ENCODE results near the gene BPTF.
A peak's percentile ranks its signal among the peaks of the same experiment; 100 is the strongest.

BPTF gene

DNA sequence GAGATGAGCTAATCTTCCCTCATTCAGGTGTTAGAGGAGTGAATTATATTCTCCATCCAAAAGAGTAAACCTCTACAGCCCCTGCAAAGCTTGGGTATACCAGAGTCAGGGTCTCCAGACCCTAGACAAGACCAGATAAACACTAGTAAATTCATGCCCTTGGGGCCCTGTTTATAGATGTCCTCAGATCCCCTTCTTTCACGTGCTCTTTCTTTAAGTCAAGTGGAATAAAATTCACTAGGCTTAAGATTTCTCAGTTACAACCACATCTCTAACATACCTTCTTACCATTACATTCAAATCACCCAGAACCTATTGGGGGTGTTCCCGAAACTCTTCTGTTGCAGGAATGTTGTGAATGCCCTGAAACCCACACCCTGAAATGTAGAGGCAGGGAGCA is 173.2 kb downstream of the BPTF start:
- H3K4me3 ChIP-seq (ENCODE audit: low read depth, low read length) = no peak overlapping the region
- TF ChIP-seq, protein P1, sequence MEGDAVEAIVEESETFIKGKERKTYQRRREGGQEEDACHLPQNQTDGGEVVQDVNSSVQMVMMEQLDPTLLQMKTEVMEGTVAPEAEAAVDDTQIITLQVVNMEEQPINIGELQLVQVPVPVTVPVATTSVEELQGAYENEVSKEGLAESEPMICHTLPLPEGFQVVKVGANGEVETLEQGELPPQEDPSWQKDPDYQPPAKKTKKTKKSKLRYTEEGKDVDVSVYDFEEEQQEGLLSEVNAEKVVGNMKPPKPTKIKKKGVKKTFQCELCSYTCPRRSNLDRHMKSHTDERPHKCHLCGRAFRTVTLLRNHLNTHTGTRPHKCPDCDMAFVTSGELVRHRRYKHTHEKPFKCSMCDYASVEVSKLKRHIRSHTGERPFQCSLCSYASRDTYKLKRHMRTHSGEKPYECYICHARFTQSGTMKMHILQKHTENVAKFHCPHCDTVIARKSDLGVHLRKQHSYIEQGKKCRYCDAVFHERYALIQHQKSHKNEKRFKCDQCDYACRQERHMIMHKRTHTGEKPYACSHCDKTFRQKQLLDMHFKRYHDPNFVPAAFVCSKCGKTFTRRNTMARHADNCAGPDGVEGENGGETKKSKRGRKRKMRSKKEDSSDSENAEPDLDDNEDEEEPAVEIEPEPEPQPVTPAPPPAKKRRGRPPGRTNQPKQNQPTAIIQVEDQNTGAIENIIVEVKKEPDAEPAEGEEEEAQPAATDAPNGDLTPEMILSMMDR (IDR thresholded peaks at IDR 0.05; ENCODE audit: low read depth, low read length) = no peak
- no peaks in the 10 kb centered on the region for H3K27me3 ChIP-seq (ENCODE audit: insufficient read depth, low read depth, severe bottlenecking)

DNA sequence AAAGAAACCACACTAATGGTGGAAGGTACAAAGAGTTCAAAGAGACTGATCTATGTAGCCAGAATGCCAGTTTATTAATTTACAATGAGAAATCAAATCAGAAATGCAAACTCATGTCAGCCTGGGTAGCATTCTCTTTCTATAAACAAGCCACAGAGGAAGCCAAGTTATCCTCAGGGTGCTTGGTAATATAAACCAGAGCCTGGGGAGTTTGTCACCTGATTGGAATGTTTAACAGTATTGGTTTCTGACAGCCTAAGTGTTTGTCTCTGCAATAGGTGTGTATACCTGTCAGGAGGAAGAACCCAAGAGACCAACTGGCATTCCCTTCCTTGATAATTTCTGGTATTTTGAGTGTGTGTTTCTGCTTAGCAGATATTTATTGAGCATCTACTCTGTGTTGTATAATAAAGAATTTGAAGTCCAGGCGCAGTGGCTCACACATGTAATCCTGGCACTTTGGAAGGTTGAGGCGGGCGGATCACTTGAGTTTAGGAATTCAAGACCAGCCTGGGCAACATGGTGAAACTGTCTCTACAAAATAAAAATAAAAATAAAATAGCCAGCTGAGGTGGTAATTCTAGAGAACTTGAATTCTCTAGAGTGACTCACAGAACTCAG is 174.1 kb downstream of the BPTF start:
- peaks cover 3% of the 10 kb centered on the region for H3K9me3 ChIP-seq (ENCODE audit: severe bottlenecking)
- no peaks in the 10 kb centered on the region for H3K27me3 ChIP-seq (ENCODE audit: insufficient read depth, low read depth, severe bottlenecking)
- DNase-seq = no peak
- no peaks in the 10 kb centered on the region for H3K36me3 ChIP-seq
- H3K4me3 ChIP-seq (ENCODE audit: low read depth, low read length) = no peak overlapping the region
- TF ChIP-seq, protein P1 (IDR thresholded peaks at IDR 0.05; ENCODE audit: low read depth, low read length) = no peak
- no peak overlapping the region for H3K27ac ChIP-seq

More for the DNA sequence above, 173.2 kb downstream of the BPTF start:
- Histone ChIP-seq H3K9me3 (ENCODE audit: severe bottlenecking) (peaks cover 3% of the 10 kb centered on the region), H3K36me3 (no peaks in the 10 kb centered on the region), H3K27ac (no peak overlapping the region)
- DNase-seq = no peak

DNA sequence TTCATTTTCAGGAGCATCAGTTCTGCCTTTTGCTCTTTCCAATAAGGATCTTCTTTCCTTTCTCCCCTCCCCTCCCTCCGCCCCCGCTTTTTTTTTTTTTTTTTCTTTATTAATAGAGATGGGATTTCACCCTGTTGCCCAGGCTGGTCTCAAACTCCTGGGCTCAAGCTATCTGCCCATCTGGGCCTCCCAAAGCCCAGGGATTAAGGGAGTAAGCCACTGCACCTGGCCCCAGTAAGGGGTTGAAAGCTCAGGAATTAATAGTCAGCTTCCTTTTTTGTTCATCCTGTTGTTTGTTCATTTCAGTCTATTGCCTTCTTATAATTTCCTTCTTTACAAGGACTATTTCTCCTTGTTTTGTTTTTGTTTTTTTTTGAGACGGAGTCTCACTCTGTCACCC is 178.9 kb downstream of the BPTF start:
- H3K27me3 ChIP-seq (ENCODE audit: insufficient read depth, low read depth, severe bottlenecking) = no peaks in the 10 kb centered on the region
- no peak overlapping the region for H3K4me3 ChIP-seq (ENCODE audit: low read depth, low read length)
- peak overlapping the region; percentile 86 for H3K27ac ChIP-seq
- peaks cover 3% of the 10 kb centered on the region for H3K9me3 ChIP-seq (ENCODE audit: severe bottlenecking)
- peak; percentile 90 for DNase-seq
- H3K36me3 ChIP-seq = no peaks in the 10 kb centered on the region
- TF ChIP-seq, protein P1 (IDR thresholded peaks at IDR 0.05; ENCODE audit: low read depth, low read length) = no peak

DNA sequence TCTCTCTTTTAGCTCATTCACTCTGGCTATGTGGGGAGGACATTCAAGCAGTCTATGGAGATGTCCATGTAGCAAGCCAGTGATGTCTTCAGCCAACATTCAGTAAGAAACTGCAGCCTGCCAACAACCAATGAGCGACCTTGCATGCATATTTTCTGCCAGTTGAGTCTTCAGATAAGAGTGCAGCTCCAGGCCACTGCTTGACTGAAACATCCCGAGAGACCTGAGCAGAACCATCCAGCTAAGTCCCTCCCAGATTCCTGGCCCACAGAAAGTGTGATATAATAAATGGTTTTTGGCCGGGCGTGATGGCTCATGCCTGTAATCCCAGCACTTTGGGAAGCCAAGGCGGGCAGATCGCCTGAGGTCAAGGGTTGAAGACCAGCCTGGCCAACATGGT is 181.5 kb downstream of the BPTF start:
- TF ChIP-seq, protein P1 (IDR thresholded peaks at IDR 0.05; ENCODE audit: low read depth, low read length) = no peak
- H3K27ac ChIP-seq = no peak overlapping the region
- H3K9me3 ChIP-seq (ENCODE audit: severe bottlenecking) = peaks cover 3% of the 10 kb centered on the region
- H3K36me3 ChIP-seq = no peaks in the 10 kb centered on the region
- H3K4me3 ChIP-seq (ENCODE audit: low read depth, low read length) = no peak overlapping the region
- no peak for DNase-seq
- no peaks in the 10 kb centered on the region for H3K27me3 ChIP-seq (ENCODE audit: insufficient read depth, low read depth, severe bottlenecking)

DNA sequence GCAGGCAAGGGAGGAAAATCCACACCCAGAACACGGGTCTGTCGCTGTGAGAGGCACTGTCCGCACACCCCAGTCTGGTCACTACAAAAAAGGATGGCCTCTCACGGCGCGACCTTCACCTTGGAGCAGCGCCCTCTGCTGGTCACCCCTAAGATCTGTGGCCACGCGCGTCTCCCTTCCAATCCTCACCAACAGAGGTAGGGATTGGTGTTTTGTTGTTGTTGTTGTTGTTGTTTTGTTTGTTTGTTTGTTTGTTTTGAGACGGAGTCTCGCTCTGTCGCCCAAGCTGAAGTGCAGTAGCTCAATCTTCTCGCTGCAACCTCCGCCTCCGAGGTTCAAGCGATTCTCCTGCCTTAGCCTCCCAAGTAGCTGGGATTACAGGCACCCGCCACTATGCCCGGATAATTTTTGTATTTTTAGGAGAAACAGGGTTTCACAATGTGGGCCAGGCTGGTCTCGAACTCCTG is 185.9 kb downstream of the BPTF start:
- H3K9me3 ChIP-seq (ENCODE audit: severe bottlenecking) = no peaks in the 10 kb centered on the region
- no peaks in the 10 kb centered on the region for H3K36me3 ChIP-seq
- TF ChIP-seq, protein P1 (IDR thresholded peaks at IDR 0.05; ENCODE audit: low read depth, low read length) = peak; percentile 89
- no peak overlapping the region for H3K27ac ChIP-seq
- H3K4me3 ChIP-seq (ENCODE audit: low read depth, low read length) = no peak overlapping the region
- DNase-seq = peak; percentile 55
- no peaks in the 10 kb centered on the region for H3K27me3 ChIP-seq (ENCODE audit: insufficient read depth, low read depth, severe bottlenecking)

DNA sequence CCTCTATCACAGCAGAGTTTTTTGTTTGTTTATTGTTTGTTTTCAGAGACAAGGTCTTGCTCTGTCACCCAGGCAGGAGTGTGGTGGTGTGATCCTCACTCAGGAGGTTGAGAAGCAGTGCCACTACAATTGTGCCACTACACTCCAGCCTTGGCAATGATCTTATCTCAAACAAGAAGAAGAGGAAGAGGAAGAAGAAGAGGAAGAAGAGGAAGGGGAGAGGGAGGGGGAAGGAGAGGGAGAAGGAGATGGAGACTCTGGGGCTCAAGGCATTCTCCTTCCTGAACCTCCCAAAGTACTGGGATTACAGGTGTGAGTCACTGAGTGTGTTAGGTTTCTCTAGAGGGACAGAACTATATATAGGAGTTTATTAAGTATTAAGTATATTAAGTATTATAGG is 188.1 kb downstream of the BPTF start:
- no peaks in the 10 kb centered on the region for H3K9me3 ChIP-seq (ENCODE audit: severe bottlenecking)
- H3K4me3 ChIP-seq (ENCODE audit: low read depth, low read length) = no peak overlapping the region
- DNase-seq = no peak
- H3K36me3 ChIP-seq = no peaks in the 10 kb centered on the region
- no peak overlapping the region for H3K27ac ChIP-seq
- TF ChIP-seq, protein P1 (IDR thresholded peaks at IDR 0.05; ENCODE audit: low read depth, low read length) = no peak
- H3K27me3 ChIP-seq (ENCODE audit: insufficient read depth, low read depth, severe bottlenecking) = no peaks in the 10 kb centered on the region

All from WERI-Rb-1 (cell line).